Glomerular endothelial cell (primary cell): Measurements from ENCODE around the gene WFDC6. TPM values are rescaled to one million over a fixed set of nuclear protein-coding genes. Genes with fewer than 3 reads are reported as not detected.

Source experiments
- total RNA-seq: library from RNA; depleted of rRNA; stranded (reverse); fragments of >200 nt; gene quantifications from 2 replicates; pipeline ENCODE4 v1.2.3, GENCODE V29; 2015

The WFDC6 gene
- total RNA-seq, 1 donor from 2014 or later, result not detected

Other genes starting within 250 kb of the WFDC6 start
- gene RBPJL, start 232.6 kb downstream of the WFDC6 start, total RNA-seq, result not detected in 2 replicates
- not detected in 2 replicates for gene MATN4, start 231.2 kb downstream of the WFDC6 start, total RNA-seq
- 59.4 and 64.3 TPM in 2 replicates for gene SDC4, start 191.1 kb downstream of the WFDC6 start, total RNA-seq
- gene SYS1, start 176.3 kb downstream of the WFDC6 start, total RNA-seq, result 19.2 and 31.1 TPM in 2 replicates
- not detected in 2 replicates for gene TP53TG5, start 161.2 kb downstream of the WFDC6 start, total RNA-seq
- 21.7 and 25.0 TPM in 2 replicates for gene DBNDD2, start 131.2 kb downstream of the WFDC6 start, total RNA-seq
- 91.1 and 130 TPM in 2 replicates for gene PIGT, start 123.3 kb downstream of the WFDC6 start, total RNA-seq
- gene WFDC2, start 69.7 kb downstream of the WFDC6 start, total RNA-seq, result 0.44 TPM in 1 of 2 replicates, not detected in the other
- not detected in 2 replicates for gene SPINT3, start 23.9 kb downstream of the WFDC6 start, total RNA-seq
- gene EPPIN, start 7.9 kb upstream of the WFDC6 start, total RNA-seq, result not detected in 2 replicates
- not detected in 2 replicates for gene WFDC8, start 39.8 kb upstream of the WFDC6 start, total RNA-seq
- not detected in 2 replicates for gene WFDC10A, start 90.3 kb upstream of the WFDC6 start, total RNA-seq
- not detected in 2 replicates for gene WFDC9, start 91.8 kb upstream of the WFDC6 start, total RNA-seq
- not detected in 2 replicates for gene WFDC11, start 130.8 kb upstream of the WFDC6 start, total RNA-seq
- not detected in 2 replicates for gene WFDC13, start 162.6 kb upstream of the WFDC6 start, total RNA-seq
- not detected in 2 replicates for gene WFDC10B, start 165.5 kb upstream of the WFDC6 start, total RNA-seq
- not detected in 2 replicates for gene SPINT4, start 182.9 kb upstream of the WFDC6 start, total RNA-seq